ENCODE results near the gene DCLRE1B.
"Not testable (repeated sequence)": the region's sequence is repeated elsewhere in the genome, so short reads cannot be mapped to it uniquely, and the experiment has no call there.

Gene DCLRE1B

DNA sequence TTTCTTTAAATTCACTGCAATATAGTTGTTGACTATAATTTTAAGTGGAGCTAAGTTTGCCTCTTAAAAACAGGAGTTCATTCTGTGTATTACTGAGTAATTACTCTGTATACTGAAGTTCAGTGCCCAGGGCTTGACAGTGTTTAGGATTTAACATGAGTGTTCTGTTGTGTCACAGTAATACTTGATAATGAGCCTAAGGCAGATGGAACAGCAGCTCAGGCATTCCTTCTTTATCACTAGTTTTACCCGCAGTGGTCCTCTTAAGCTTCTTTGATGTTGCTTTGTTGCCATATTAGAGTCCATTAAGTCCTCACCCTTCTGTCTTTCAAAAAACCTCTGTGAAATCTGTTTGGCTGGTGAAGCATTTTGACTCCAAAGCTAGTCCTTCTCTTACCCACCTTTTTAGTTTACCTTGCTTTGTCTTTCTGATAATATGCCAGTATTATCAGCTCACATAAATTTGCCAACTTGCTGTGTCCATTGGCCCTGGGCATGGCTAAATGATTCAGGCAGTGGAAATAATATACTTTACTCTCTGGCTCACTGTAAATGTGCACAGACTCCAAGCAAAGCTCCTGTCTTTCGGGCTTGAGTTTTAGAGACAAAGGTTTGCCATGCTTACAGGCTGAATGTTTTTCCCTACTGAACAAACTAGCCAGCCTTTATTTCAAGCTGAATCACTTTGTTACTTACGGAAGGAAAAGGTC lies 41.7 kb downstream of the DCLRE1B start:
- no peak for DNase-seq (ENCODE audit: low spot score)

DNA sequence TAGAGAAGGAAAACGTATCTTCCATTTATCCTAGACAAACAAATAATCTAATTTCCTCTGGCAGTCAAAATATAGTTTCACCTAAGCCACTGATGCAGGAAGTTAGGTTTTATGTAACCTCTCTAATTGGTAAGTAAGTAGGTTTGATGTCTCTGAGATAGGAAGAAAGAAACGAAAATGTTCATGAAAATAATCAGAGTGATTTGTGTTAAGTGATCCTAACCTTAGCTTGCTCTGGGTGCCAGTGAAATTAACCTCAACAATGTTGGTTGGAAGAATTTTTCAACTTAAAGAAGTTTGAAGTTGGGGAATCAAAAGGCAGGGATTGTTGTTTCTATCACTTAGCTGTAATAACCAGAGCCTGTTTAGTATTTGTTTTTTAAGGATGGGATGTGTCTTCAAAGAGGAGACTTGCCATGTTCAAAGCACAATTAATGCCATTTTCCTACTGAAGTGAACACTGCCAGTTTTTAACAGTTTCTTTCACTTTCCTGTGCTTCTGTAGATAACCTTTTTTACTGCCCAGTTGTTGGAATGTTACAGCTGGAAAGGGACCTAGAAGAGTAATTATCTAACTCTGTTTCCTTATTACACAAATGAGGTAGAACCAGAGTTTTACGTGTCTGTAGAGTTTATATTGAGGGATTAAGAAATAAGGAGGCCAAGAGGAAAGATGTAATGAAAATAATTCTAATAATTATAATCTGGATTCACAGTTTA lies 42.4 kb downstream of the DCLRE1B start:
- DNase-seq (ENCODE audit: low spot score) (no peak), FAIRE-seq (no peak)

More for the DNA sequence above, 41.7 kb downstream of the DCLRE1B start:
- no peak for FAIRE-seq

GRCh38 chr1:113948151-113948550 lies 43.0 kb downstream of the DCLRE1B start:
- DNase-seq (ENCODE audit: low spot score); FAIRE-seq: not testable (repeated sequence)

DNA sequence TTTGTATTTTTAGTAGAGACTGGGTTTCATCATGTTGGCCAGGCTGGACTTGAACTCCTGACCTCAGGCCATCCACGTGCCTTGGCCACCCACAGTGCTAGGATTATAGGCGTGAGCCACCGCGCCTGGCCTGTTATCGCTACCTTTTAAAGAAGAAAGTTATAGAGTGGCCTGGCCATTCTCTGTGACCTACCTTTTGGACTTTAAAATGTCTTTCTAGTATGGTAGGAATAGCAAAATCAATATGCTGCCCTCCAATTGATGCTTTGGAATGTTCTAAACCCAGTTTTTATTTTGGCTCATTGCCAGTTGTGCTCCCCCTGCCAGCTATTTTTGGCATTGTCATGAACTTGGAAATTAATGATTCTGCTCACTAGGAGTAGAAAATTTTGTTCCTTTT lies 43.9 kb downstream of the DCLRE1B start:
- peak; percentile 26 for DNase-seq (ENCODE audit: low spot score)
- FAIRE-seq = no peak

DNA sequence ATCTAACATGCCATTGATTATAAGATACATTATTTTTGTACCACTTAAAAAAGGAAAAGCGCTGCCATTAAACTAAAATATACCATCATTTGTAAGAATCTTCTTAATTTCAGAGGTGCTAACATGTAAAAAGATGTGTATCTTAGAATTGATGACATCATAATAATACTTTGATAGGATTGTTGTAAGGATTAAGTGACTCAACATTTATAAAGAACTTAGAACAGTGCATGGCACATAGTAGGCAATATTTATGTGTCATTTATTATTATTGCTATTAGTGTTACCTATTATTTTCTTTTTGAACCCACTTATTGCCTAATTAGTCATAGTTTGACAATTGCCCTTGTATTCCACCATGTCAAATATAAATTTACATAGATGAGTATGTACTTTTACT lies 45.8 kb downstream of the DCLRE1B start:
- no peak for FAIRE-seq
- no peak for DNase-seq (ENCODE audit: low spot score)

DNA sequence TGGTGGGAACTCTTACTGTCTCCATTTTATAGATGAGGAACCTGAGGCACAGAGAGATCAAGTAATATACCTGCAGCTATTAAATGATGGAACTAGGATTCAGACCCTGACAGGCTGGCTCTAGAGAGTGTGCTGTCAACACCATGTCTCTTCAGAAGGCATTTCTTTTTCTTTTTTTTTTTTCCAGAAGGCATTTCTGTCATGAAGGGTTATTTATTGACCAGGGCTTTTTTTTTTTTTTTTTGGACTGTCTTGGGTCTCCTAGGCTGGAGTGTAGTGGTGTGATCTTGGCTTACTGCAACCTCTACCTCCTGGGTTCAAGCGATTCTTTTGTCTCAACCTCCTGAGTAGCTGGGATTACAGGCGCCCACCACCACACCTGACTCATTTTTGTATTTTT lies 46.6 kb downstream of the DCLRE1B start:
- no peak for DNase-seq (ENCODE audit: low spot score)

GRCh38 chr1:113957984-113958383 lies 52.9 kb downstream of the DCLRE1B start:
- FAIRE-seq (no peak), DNase-seq (ENCODE audit: low spot score) (no peak)

More for the DNA sequence above, 46.6 kb downstream of the DCLRE1B start:
- no peak for FAIRE-seq

- no peak for FAIRE-seq
These were observed 53.6 kb downstream of the DCLRE1B start for GRCh38 chr1:113958691-113959090.

GRCh38 chr1:113963281-113963906 lies 58.3 kb downstream of the DCLRE1B start:
- FAIRE-seq (no peak), DNase-seq (ENCODE audit: low spot score) (no peak)

More at GRCh38 chr1:113958691-113959090, 53.6 kb downstream of the DCLRE1B start:
- DNase-seq (ENCODE audit: low spot score) = no peak

Measured in urothelium cell line (cell line).